Psoas muscle (tissue), 8 donors: Measurements from ENCODE around the gene AOPEP. TPM values are rescaled to one million over a fixed set of nuclear protein-coding genes. Genes with fewer than 3 reads are reported as not detected.

Experiments
- ATAC-seq, 4 donors: fragments of 200-7000 bp; cut with Tn5 transposase; one replicate each; pipeline ENCODE4 v1.9.1; 2020; ENCODE audit warnings: moderate library complexity in 3 of 4, mild to moderate bottlenecking in 2 of 4
- DNase-seq, 2 donors: peaks; one replicate each; pipeline ENCODE4 v3.0.0-alpha.2; 2020
- H3K27ac ChIP-seq: fragments of 200-600 bp; one replicate; pipeline ENCODE4 v1.8.0; 2022
- H3K27me3 ChIP-seq, 3 donors: fragments of 200-600 bp in 1 of 3; one replicate each; pipeline versions ENCODE4 v1.6.1 to v1.8.0; 2013 to 2022; ENCODE audit warnings: low read length in 2 of 3, mild to moderate bottlenecking in 2 of 3, moderate library complexity in 1 of 3; ENCODE audit not compliant: insufficient read depth in 3 of 3
- H3K36me3 ChIP-seq, 2 donors: fragments of 200-600 bp in 1 of 2; one replicate each; pipeline versions ENCODE4 v1.6.1 to v1.8.0; 2013 to 2022; ENCODE audit warnings: low read depth in 1 of 2, mild to moderate bottlenecking in 1 of 2, moderate library complexity in 1 of 2; ENCODE audit not compliant: insufficient read depth in 1 of 2
- H3K4me1 ChIP-seq: fragments of 200-600 bp; one replicate; pipeline ENCODE4 v1.8.0; 2022
- H3K4me3 ChIP-seq: fragments of 200-600 bp; one replicate; pipeline ENCODE4 v1.8.0; 2022; ENCODE audit warnings: mild to moderate bottlenecking
- H3K9me3 ChIP-seq: fragments of 200-600 bp; one replicate; pipeline ENCODE4 v1.8.0; 2022
- WGBS, 3 donors: extraction: QIAGEN DNeasy Blood & Tissue Kit; methylation state at CpG; one replicate each; pipeline versions ENCODE4 v1.1.6 to v1.1.7; 2013; 5-methylcytosine and 5-hydroxymethylcytosine counted together
- intact Hi-C, 2 donors: fragments of 100-400 bp; cut with DNase I; formaldehyde crosslinking; loops; one replicate each; pipeline versions ENCODE4 v1.11.0 to v1.14.2; 2022
- polyA plus RNA-seq, 3 donors: library from polyadenylated mRNA; stranded (reverse); fragments of 200-250 nt; gene quantifications; one replicate each; pipeline ENCODE4 v1.2.3, GENCODE V29; 2013
- total RNA-seq, 4 donors: library from RNA; stranded (reverse); fragmentation: NEBNext Ultra II Directional in 2 of 4; extraction: Animal tissue kit (Norgen Biotek cat#: 25700) in 2 of 4; gene quantifications; one replicate each; pipeline versions ENCODE4 v1.2.1 to v1.2.4, GENCODE V29; 2021 to 2023
- TF ChIP-seq, protein P1 (sequence below): fragments of 200-600 bp; IDR thresholded peaks from one replicate; pipeline ENCODE4 v1.8.0; 2022; ENCODE audit warnings: antibody characterized with exemption
- donor health status: healthy with polysubstance abuse.
- donor health status: DM: no; HTN: no; CAD: no; lungs with moderate emphysema.
- donor health status: Bipolar disorder and iron deficiency.
- donor health status: healthy.
- donor health status: DM: yes; HTN: yes; CAD: no.
- donor health status: DM: no; HTN: no; CAD: no.
- donor health status: DM: no; HTN: no; CAD: no.
- donor health status: DM: yes; HTN: yes; CAD: no.

Gene AOPEP
- total and polyA plus RNA-seq, 7 donors, result 46.4 to 96.9 (median 78.6) TPM

DNA sequence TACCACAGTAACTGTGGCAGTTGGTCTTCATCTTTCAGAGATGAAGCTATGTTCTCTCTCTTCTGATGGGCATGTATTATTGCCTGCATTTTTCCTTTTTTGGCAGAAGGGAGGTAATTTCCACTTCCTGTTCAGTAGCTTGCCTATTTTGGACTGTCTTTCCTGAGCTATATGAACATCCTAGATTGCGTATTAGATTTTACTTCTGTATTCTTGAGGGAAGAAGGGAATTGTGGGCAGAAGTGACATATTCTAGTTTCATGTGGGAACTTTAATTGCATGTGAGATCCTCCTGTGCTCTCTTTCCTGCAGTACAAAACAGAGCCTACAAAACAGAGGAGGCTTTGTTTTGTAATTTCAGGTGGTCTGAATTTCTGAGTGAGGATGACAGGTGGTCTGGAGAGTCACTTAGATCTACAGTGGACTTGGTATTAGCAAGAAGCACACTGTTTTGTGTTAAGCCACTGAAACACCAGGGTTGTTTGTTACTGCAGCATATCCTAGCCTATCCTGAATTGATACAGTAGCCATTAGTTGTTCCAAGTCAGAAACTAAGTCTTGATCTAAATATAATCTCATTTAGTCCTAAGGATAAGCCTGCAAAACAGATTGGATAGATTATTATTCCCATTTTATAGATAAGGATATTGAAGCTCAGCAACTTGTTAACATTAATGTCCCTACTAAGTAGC is 68.1 kb downstream of the AOPEP start:
- TF ChIP-seq, protein P1, sequence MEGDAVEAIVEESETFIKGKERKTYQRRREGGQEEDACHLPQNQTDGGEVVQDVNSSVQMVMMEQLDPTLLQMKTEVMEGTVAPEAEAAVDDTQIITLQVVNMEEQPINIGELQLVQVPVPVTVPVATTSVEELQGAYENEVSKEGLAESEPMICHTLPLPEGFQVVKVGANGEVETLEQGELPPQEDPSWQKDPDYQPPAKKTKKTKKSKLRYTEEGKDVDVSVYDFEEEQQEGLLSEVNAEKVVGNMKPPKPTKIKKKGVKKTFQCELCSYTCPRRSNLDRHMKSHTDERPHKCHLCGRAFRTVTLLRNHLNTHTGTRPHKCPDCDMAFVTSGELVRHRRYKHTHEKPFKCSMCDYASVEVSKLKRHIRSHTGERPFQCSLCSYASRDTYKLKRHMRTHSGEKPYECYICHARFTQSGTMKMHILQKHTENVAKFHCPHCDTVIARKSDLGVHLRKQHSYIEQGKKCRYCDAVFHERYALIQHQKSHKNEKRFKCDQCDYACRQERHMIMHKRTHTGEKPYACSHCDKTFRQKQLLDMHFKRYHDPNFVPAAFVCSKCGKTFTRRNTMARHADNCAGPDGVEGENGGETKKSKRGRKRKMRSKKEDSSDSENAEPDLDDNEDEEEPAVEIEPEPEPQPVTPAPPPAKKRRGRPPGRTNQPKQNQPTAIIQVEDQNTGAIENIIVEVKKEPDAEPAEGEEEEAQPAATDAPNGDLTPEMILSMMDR, result no peak
- H3K4me3 ChIP-seq, result no peak overlapping the region
- peaks cover under 1% of the 10 kb centered on the region for H3K4me1 ChIP-seq
- H3K27me3 ChIP-seq, result no peaks in the 10 kb centered on the region
- intact Hi-C loops, result no loop called here
- DNase-seq (no peak), ATAC-seq (no peak)
- WGBS, 3 donors, result 90 to 96% (median 96%) methylated on average over 1 of the region's 1 CpG
- peaks cover 0 to 15% of the 10 kb centered on the region in 2 donors for H3K36me3 ChIP-seq
- no peak overlapping the region for H3K27ac ChIP-seq
- no peaks in the 10 kb centered on the region for H3K9me3 ChIP-seq

DNA sequence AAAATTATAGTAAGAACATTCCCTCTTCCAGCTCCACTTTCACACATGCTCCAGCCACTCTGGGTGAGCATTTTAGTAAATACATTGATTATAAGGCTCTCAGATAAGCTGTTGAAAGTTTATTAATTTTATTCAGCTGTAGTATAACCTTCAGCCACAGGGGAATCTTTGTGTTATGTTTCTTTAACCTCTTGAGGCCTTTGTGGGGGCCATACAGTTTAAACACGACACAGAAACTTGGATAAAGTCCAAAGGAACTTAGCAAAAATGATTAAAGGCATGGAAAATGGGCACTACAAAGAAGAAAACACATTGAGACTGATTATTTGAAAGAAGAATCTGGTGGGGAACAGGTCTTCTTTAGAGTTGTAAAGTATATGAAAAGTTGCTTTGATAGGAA is 70.2 kb downstream of the AOPEP start:
- H3K4me1 ChIP-seq, result peaks cover 20% of the 10 kb centered on the region
- no peaks in the 10 kb centered on the region for H3K27me3 ChIP-seq
- DNase-seq (no peak), ATAC-seq (no peak)
- H3K9me3 ChIP-seq, result no peaks in the 10 kb centered on the region
- WGBS, 3 donors, result 26 to 34% (median 29%) methylated on average over 1 of the region's 1 CpG
- no peak overlapping the region for H3K4me3 ChIP-seq
- intact Hi-C loops, result no loop called here
- TF ChIP-seq, protein P1, result no peak
- peaks cover 0 to 15% of the 10 kb centered on the region in 2 donors for H3K36me3 ChIP-seq
- no peak overlapping the region for H3K27ac ChIP-seq

DNA sequence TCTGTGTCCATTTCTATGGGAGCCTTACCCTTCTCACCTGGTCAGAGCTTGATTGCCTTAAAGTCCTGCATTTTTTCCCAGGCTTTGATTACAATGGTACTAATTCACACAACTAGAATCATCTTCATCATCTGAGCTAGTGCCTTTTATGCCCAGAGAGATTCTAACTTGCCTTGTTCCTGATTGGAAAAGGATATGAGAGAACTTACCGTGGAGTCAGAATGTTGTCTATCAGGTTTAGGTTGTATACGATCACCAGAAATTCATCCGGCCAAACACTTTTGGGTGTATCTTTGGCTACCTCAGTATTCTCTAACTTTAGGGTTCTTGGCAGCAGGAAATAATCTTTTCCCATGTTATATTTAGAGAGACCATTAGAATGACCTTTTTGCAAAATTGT is 71.7 kb downstream of the AOPEP start:
- ATAC-seq (no peak), DNase-seq (no peak)
- intact Hi-C loops, result no loop called here
- Histone ChIP-seq H3K4me3 (no peak overlapping the region), H3K36me3 (peaks cover 0 to 9% of the 10 kb centered on the region in 2 donors), H3K4me1 (peaks cover 30% of the 10 kb centered on the region), H3K27ac (no peak overlapping the region), H3K27me3 (no peaks in the 10 kb centered on the region), H3K9me3 (no peaks in the 10 kb centered on the region)
- TF ChIP-seq, protein P1, result no peak
- 87 to 99% (median 95%) methylated on average over 3 of the region's 3 CpGs for WGBS, 3 donors

DNA sequence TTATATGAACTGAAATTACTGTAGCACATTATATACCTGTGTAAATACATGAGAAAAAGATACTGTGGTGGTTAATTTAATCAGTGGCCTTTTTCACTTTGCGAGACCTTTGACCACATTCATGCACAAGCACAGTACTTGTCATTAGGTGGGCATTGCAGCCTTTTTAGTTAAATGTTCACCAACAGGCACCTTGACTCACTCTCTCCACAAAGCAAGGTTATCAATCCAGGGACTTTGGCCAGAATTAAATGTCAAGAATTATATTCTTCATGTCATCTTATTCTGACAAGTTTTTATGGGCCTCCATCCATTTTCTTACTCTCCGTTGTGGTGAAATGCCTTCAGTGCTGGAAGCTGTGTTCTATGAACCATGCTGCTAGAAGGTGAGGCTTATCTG is 72.2 kb downstream of the AOPEP start:
- TF ChIP-seq, protein P1, result no peak
- DNase-seq (no peak), ATAC-seq (no peak)
- intact Hi-C loops, result no loop called here
- WGBS, 3 donors, result 96 to 100% (median 98%) methylated on average over 2 of the region's 2 CpGs
- no peaks in the 10 kb centered on the region for H3K9me3 ChIP-seq
- H3K27ac ChIP-seq, result no peak overlapping the region
- H3K27me3 ChIP-seq, result no peaks in the 10 kb centered on the region
- peaks cover 30% of the 10 kb centered on the region for H3K4me1 ChIP-seq
- H3K36me3 ChIP-seq, result peaks cover 0 to 7% of the 10 kb centered on the region in 2 donors
- H3K4me3 ChIP-seq, result no peak overlapping the region
